ENCODE measurements around the gene ABR.
"Not testable (repeated sequence)": the region's sequence is repeated elsewhere in the genome, so short reads cannot be mapped to it uniquely, and the experiment has no call there.

Gene ABR

DNA sequence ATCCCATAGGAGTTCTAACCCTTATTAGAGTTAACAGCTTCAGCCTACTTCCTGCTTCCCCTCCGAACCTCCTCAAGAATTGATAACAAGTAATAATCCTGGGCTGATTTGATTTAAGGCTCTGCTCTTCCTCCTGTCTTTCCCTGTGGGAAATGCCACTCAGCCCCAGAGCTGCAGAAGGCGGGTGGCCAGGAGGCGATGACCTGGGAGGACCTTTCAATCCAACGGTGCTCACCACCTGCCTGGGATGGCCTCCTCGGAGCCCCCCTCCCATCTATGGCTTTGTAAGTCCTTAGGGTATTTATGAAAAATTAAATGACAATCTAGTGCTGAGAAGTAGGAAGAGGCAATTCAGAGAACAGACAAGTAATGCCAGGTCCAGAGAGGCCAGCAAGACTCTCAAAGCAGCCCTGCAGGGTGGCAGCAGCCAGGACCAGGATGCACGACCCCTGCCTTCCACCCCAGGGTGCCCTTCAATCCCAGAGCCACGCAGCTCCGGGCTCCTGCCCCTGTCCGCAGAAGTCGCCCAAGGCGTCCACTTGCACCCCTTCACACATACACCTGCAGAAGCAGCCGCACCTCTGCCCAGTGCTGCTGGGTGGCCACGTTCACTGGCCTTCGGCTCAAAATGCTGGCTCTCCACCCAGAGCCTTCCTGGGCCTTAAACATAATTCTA is 34.3 kb downstream of the ABR start:
- DNase-seq: no peak

DNA sequence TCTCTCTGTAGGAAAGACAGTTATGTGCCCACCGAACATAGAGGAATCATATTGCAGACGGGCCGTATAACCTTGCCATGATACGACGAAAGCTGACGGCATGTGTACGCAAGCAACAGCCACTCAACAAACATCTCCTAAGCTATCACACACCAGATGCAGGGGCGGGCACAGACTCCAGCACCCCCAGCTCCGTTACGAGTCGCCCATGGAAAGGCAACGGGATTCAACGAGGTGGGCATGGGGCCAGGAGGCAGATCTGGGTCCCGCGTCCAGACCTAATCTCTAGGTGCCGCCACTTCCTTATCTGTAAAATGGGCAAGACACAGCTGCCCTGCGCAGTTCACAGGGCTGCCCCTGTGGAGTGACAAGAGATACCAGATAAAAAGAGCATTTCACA is 35.6 kb downstream of the ABR start:
- no peak for DNase-seq

GRCh38 chr17:1143573-1143972 is 36.2 kb downstream of the ABR start:
- no peak for DNase-seq

GRCh38 chr17:1142561-1142971 is 37.2 kb downstream of the ABR start:
- DNase-seq: no peak

GRCh38 chr17:1137465-1137894 is 42.3 kb downstream of the ABR start:
- no peak for DNase-seq

- no peak for DNase-seq
Measured at GRCh38 chr17:1136748-1137147, 43.0 kb downstream of the ABR start.

- DNase-seq: no peak
Measured at GRCh38 chr17:1134634-1135324, 45.0 kb downstream of the ABR start.

GRCh38 chr17:1130191-1130590 is 49.6 kb downstream of the ABR start:
- no peak for DNase-seq

DNA sequence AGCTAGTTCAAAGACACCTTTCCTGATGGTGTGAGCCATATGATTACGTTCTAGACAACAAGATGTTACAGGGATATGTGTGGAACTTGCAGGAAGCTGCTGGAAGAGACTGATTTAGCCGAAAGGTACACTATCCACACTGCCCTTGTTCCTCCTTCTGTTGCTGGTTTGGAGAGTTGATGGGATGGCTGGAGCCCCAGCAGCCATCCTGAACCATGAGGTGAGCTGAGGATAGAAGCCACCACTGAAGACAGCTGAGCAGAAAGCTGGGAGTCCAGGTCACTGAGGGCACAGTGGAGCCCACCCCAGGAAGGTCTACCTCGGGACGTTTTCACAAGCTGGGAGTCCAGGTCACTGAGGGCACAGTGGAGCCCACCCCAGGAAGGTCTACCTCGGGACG is 51.3 kb downstream of the ABR start:
- DNase-seq: not testable (repeated sequence)

DNA sequence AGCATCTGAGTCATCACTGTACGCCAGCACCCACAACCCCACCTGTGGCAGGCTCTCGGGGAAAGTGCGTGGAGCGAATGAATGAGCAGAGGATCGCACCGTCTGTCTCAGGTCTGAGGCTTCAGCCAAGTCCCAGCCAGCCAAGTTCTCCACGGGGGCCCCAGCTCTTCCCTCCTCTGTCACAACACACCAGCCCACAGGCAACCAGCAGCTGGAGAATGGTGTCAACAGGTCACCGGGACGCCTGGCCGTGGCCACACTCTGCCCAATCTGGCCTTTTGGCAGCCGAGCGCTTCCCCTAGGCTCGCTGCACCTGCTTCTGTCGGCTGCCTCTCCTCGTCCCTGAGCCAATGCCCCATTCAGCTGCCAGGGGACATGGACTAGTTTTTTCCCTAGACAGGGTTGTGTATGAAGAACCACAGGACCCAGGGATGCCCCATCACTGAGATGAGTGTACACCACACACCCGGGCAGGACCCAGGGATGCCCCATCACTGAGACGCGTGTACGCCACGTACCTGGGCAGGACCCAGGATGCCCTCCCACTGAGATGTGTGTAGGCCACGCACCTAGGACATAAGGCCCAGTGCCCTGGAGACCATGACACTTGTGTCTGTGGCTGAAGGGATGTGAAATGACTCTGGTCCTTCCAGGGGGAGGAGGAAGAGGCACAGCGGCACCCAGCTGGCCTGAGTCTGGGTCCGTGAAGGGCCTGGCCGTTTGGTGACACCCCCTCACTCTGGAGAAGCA is 52.8 kb downstream of the ABR start:
- no peak for DNase-seq

GRCh38 chr17:1126250-1126797 is 53.5 kb downstream of the ABR start:
- DNase-seq: no peak

- no peak for DNase-seq
Measured at GRCh38 chr17:1125788-1126145, 54.0 kb downstream of the ABR start.

GRCh38 chr17:1124896-1125787 is 54.6 kb downstream of the ABR start:
- no peak for DNase-seq

GRCh38 chr17:1123921-1124715 is 55.7 kb downstream of the ABR start:
- DNase-seq: no peak

GRCh38 chr17:1123393-1123831 is 56.4 kb downstream of the ABR start:
- no peak for DNase-seq

DNA sequence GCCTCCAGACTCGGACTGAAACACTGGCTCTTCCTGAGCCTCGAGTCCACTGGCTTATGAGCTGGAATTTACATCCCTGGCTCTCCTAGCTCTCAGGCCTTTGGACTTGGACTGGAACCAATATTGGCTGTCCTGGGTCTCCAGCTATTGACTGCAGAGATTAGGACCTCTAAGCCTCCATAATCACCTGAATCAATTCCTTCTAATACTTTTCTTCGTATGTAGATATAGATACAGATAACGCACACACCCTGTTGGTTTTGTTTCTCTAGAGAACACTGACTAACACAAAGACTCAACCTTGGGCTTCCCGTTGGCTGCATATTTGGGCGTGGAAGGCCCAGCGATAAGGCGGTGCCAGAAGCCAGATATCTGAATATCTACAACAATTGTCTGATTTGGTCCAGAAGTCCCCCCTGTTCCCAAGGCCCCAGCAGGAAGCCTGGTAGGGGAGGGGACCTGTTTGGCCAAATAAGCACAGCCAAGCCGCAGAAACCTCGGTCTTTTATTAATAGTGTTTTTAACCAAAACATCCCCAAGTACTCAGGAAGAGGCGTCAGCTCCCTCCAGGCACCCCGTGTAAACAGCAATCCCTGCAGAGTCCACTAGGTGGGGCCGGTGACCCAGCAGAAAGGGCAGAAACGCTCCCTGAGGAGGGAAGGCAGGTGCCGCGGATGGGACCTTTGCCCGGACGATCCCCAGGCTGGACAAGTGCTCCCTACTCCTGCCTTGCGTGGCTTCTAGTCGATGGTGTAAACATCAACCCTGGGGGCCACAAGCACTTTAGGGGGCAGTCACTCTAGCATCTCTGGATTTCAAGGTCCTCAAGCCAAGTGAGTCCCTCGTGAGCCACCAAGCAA is 57.0 kb downstream of the ABR start:
- DNase-seq: no peak

GRCh38 chr17:1121442-1121817 is 58.4 kb downstream of the ABR start:
- not testable (repeated sequence) for DNase-seq

DNA sequence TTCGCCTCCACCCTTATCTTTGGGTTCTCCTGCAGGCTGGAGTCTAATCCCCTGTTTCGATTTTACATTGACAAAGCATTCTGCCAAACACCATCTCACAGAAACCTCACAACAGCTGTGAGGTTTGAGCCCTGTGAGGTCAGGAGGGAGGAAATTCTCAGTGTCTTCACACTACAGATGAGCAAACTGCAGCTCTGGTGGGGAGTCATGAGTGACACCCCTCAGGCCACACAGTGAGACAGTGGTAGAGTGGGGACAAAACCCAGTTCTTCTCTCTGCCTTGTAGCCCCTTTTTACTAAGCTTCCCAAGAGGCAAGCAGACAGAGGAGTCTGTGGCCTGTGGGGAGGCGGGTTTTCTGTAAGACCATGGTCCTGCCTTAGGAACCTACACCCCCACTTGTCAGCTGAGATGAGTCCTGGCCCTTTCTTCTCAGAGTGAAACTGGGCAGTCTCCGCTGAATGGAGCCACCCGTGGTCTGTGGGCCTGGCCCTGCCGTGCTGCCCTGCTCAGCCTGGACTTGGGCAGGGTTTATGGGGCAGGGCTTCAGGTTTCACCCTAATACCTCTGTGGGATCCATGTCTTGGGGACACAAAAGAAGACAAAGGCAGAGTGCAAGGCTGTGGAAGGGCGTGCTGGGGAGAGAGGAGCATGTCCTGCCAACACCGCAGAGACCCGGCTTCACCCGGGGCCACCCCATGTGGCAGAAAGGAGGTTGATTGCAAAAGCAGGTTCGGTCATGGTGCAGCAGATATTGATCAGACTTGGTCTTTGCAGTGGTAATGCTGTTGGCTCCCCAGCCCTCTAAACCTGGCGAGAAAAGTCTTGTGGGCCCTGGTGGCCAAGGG is 59.0 kb downstream of the ABR start:
- DNase-seq: no peak

DNA sequence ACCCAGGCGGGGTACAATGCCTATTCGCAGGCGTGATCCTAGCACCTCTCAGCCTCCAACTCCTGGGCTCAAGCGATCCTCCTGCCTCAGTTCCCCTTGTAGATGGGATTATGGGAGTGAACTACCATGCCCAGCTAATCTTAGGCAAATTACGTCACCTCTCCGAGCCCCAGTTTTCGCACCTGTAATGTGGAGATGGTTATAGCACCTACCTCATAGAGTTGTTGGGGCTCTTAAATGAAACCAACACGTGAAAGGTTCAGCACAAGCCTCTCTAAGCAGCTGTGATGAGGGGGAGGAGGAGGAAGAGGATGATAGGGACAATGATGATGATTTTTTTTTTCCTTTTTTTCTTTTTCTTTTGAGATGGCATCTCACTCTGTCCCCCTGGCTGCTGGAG is 59.9 kb downstream of the ABR start:
- DNase-seq: no peak

DNA sequence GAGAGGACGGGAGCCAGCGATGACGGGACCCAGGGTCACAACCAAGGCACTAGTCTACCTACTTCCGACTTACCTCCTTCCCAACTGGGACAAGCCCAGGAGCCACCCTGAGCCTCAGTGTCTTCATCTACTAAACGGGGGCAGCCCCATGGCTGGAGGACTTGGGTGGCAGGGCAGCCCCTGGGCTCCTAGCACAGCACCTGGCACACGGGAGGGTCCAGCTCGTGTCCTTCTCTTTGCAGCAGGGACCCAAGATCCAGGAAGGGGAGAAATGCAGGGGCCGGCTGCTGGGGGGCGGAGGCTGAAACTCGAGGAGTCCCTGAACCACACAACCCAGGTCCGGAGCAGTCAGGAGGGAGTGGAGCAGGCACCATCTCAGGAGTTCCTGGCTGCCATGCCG is 63.2 kb downstream of the ABR start:
- DNase-seq: no peak
